Suprapubic skin (tissue), 4 donors: ENCODE measurements around the gene MAPK13. TPM values are rescaled to one million over a fixed set of nuclear protein-coding genes. Genes with fewer than 3 reads are reported as not detected.
A peak's percentile ranks its signal among the peaks of the same experiment; 100 is the strongest.
"Not testable (repeated sequence)": the region's sequence is repeated elsewhere in the genome, so short reads cannot be mapped to it uniquely, and the experiment has no call there.

Experiments used
- DNase-seq, 2 donors: peaks; one replicate each; pipeline ENCODE4 v3.0.0-alpha.2; 2019; ENCODE audit warnings: low spot score in 2 of 2
- H3K27ac ChIP-seq: fragments of 200-600 bp; sonication (generic); one replicate; pipeline ENCODE4 v1.5.1; 2019
- H3K27me3 ChIP-seq: fragments of 200-600 bp; sonication (generic); one replicate; pipeline ENCODE4 v1.5.1; 2019
- H3K36me3 ChIP-seq: fragments of 200-600 bp; sonication (generic); one replicate; pipeline ENCODE4 v1.5.1; 2019
- H3K4me1 ChIP-seq: fragments of 200-600 bp; sonication (generic); one replicate; pipeline ENCODE4 v1.5.1; 2019
- H3K4me3 ChIP-seq: fragments of 200-600 bp; sonication (generic); one replicate; pipeline ENCODE4 v1.5.1; 2019; ENCODE audit warnings: mild to moderate bottlenecking
- H3K9me3 ChIP-seq: fragments of 200-600 bp; sonication (generic); one replicate; pipeline ENCODE4 v1.5.1; 2019
- EP300 ChIP-seq: sonication (generic); formaldehyde crosslinking; IDR thresholded peaks from one replicate; pipeline ENCODE4 v1.6.1; 2017; ENCODE audit warnings: antibody characterized with exemption
- POLR2A ChIP-seq, 2 donors: fragments of 450-650 bp; IDR thresholded peaks; one replicate each; pipeline ENCODE4 v1.6.1; 2017; ENCODE audit warnings: antibody characterized with exemption in 2 of 2, mild to moderate bottlenecking in 2 of 2, moderate library complexity in 2 of 2
- POLR2AphosphoS5 ChIP-seq, 3 donors: sonication (generic); formaldehyde crosslinking; IDR thresholded peaks; one replicate each; pipeline ENCODE4 v1.6.1; 2017; ENCODE audit warnings: antibody characterized with exemption in 3 of 3
- WGBS: methylation state at CpG from one replicate; pipeline ENCODE4 v1.1.5; 2018; 5-methylcytosine and 5-hydroxymethylcytosine counted together
- total RNA-seq, 4 donors: library from RNA; depleted of rRNA; stranded (reverse); fragments of >200 nt; gene quantifications; one replicate each; pipeline ENCODE4 v1.1.0, GENCODE V29; 2016
- TF ChIP-seq, protein P1 (sequence below), 2 donors: fragments of 200-600 bp in 1 of 2; fragments of 450-650 bp in 1 of 2; sonication (generic) in 1 of 2; IDR thresholded peaks; one replicate each; pipeline ENCODE4 v1.5.1; 2016 to 2019; ENCODE audit warnings: antibody characterized with exemption in 2 of 2, mild to moderate bottlenecking in 1 of 2, moderate library complexity in 1 of 2

Gene MAPK13
- total RNA-seq, 4 donors from 2014 or later = 72.5 to 109 (median 105) TPM

DNA sequence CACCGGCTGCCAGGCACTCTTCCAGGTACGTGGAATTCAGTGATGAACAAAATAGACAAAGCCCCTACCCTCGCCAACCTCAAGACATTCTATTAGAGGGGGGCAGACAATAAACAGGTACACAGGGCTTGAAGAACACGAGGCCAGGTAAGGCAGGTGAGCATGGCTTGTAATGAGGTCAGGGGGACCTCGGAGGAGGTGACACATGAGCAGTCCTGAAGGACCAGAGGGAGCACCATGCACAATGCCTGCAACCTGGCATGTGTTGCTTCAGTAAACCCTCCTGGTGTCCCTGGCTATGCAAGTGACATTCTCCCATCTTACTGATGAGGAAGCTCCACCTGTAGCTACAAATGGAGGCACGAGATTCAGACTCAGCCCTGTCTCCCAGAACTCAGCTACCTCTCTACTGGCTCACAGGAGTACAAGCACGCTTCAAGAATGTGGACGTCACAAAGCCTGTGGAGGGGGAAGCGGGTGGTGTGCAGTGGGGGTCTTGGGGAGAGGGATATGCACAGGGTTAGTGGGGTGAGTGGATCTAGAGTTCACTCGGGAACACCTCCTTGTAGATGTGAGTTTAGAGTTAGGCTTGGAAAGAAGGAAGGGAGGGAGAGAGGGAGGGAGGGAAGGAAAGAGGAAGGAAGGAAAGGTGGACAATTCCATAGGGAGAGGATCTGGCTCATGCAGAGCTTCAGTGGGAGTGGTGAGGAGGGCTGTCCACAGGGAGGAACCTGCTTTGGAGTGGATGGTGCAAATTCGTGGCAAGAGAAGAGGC is 7.6 kb upstream of the MAPK13 start:
- Histone ChIP-seq H3K4me1 (peaks cover 42% of the 10 kb centered on the region), H3K9me3 (no peaks in the 10 kb centered on the region), H3K4me3 (no peak overlapping the region), H3K36me3 (no peaks in the 10 kb centered on the region), H3K27ac (no peak overlapping the region), H3K27me3 (no peaks in the 10 kb centered on the region)
- DNase-seq = peak in 1 of 2 donors; percentile 57
- whole genome bisulfite sequencing = 73% methylated on average over 10 of the region's 11 CpGs
- TF ChIP-seq EP300 (no peak), POLR2A (IDR thresholded peaks at IDR 0.05) (no peak), POLR2AphosphoS5 (IDR thresholded peaks at IDR 0.05) (no peak)
- TF ChIP-seq, protein P1, sequence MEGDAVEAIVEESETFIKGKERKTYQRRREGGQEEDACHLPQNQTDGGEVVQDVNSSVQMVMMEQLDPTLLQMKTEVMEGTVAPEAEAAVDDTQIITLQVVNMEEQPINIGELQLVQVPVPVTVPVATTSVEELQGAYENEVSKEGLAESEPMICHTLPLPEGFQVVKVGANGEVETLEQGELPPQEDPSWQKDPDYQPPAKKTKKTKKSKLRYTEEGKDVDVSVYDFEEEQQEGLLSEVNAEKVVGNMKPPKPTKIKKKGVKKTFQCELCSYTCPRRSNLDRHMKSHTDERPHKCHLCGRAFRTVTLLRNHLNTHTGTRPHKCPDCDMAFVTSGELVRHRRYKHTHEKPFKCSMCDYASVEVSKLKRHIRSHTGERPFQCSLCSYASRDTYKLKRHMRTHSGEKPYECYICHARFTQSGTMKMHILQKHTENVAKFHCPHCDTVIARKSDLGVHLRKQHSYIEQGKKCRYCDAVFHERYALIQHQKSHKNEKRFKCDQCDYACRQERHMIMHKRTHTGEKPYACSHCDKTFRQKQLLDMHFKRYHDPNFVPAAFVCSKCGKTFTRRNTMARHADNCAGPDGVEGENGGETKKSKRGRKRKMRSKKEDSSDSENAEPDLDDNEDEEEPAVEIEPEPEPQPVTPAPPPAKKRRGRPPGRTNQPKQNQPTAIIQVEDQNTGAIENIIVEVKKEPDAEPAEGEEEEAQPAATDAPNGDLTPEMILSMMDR (IDR thresholded peaks at IDR 0.05) = no peak

- Histone ChIP-seq H3K27me3 (no peaks in the 10 kb centered on the region), H3K9me3 (no peaks in the 10 kb centered on the region), H3K4me1 (peaks cover 36% of the 10 kb centered on the region), H3K36me3 (no peaks in the 10 kb centered on the region), H3K4me3 (no peak overlapping the region), H3K27ac (no peak overlapping the region)
- TF ChIP-seq, protein P1 (IDR thresholded peaks at IDR 0.05) = peak; percentile 72 to 80
- no peak for TF ChIP-seq POLR2A (IDR thresholded peaks at IDR 0.05)
- 38% methylated on average over 10 of the region's 10 CpGs for WGBS
- DNase-seq = peak; percentile 89 to 91
These were observed 6.8 kb upstream of the MAPK13 start for GRCh38 chr6:36123270-36124139.

DNA sequence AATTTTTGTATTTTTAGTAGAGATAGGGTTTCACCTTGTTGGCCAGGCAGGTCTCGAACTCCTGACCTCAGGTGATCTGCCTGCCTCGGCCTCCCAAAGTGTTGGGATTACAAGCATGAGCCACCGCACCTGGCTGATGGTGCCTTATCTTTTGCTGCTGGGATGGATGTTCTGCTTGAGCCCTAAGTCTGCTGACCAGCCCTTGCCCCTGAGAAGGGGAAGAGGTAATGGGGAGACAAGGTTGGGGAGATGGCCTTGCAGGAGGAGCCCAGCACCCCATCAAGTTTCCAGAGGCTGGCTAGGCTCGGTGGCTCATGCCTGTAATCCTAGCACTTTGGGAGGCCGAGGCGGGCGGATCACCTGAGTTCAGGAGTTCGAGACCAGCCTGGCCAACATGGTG is 6.0 kb upstream of the MAPK13 start:
- H3K4me3 ChIP-seq, H3K27ac ChIP-seq, H3K9me3 ChIP-seq, H3K27me3 ChIP-seq, H3K36me3 ChIP-seq: not testable (repeated sequence)
- peaks cover 36% of the 10 kb centered on the region for H3K4me1 ChIP-seq
- 91% methylated on average over 8 of the region's 8 CpGs for WGBS
- peak in 1 of 2 donors; percentile 52 for DNase-seq

- Histone ChIP-seq H3K27ac (no peak overlapping the region), H3K4me1 (peaks cover 41% of the 10 kb centered on the region), H3K36me3 (no peaks in the 10 kb centered on the region), H3K27me3 (no peaks in the 10 kb centered on the region), H3K4me3 (no peak overlapping the region), H3K9me3 (no peaks in the 10 kb centered on the region)
- TF ChIP-seq POLR2A (IDR thresholded peaks at IDR 0.05) (no peak), EP300 (no peak), POLR2AphosphoS5 (IDR thresholded peaks at IDR 0.05) (no peak)
- TF ChIP-seq, protein P1 (IDR thresholded peaks at IDR 0.05) = no peak
- WGBS = 82% methylated on average over 3 of the region's 3 CpGs
- DNase-seq = peak in 1 of 2 donors; percentile 49
These were observed 5.4 kb upstream of the MAPK13 start for GRCh38 chr6:36124881-36125280.

DNA sequence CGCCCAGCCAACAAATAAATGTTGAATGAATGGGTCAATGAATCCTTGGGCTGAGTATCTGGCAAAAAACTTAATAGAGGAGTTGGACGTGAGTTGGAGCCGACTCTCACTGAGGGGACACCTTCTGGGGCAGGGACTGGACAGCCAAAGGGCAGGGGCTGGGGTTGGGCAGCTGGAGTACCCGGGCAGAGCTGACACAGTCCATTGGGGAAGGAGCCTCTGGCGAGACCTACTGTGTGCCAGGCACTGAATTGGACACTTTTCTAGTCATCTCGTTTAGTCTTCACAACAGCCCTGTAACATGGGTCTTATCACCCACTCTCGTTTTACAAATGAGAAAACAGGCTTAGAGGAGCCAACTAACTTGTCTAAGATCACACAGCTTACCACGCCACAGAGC is 4.7 kb upstream of the MAPK13 start:
- Histone ChIP-seq H3K4me1 (peaks cover 41% of the 10 kb centered on the region), H3K9me3 (no peaks in the 10 kb centered on the region), H3K36me3 (no peaks in the 10 kb centered on the region), H3K27ac (no peak overlapping the region), H3K4me3 (no peak overlapping the region), H3K27me3 (no peaks in the 10 kb centered on the region)
- DNase-seq = peak in 1 of 2 donors; percentile 46
- WGBS = 87% methylated on average over 8 of the region's 8 CpGs
- TF ChIP-seq EP300 (no peak), POLR2AphosphoS5 (IDR thresholded peaks at IDR 0.05) (no peak), POLR2A (IDR thresholded peaks at IDR 0.05) (no peak)
- TF ChIP-seq, protein P1 (IDR thresholded peaks at IDR 0.05) = no peak
